A673 (cell line): Measurements from ENCODE around the gene SLC35A2. TPM values are rescaled to one million over a fixed set of nuclear protein-coding genes. Genes with fewer than 3 reads are reported as not detected.
"Not testable (repeated sequence)": the region's sequence is repeated elsewhere in the genome, so short reads cannot be mapped to it uniquely, and the experiment has no call there.

Experiments used
- BruUV-seq: library from RNA; stranded (reverse); fragments of 400-500 nt; replicated peaks from 2 replicates; lab custom pipeline; 2021; lab: Mats Ljungman, UMichigan
- CTCF ChIA-PET: fragments of 300-600 bp; sonication (Branson Sonifier 250); formaldehyde crosslinking; loops from one replicate; lab custom pipeline; 2022; ENCODE audit warnings: antibody characterized with exemption; lab: Charles Lee
- POLR2A ChIA-PET: fragments of 300-600 bp; sonication (Branson Sonifier 250); formaldehyde crosslinking; loops from one replicate; lab custom pipeline; 2022; ENCODE audit warnings: antibody characterized with exemption; ENCODE audit not compliant: low non-redundant PET; lab: Charles Lee
- DNase-seq: peaks from one replicate; pipeline ENCODE4 v3.0.0-alpha.2; 2015; ENCODE audit warnings: low spot score
- H3K27ac ChIP-seq: fragments of 200-600 bp; sonication (generic); 2 replicates; pipeline ENCODE4 v1.5.1; 2016; ENCODE audit warnings: mixed run types, low read depth, mild to moderate bottlenecking, mixed read lengths, antibody characterized with exemption, low read length; ENCODE audit not compliant: poor library complexity, severe bottlenecking
- H3K27me3 ChIP-seq: fragments of 200-600 bp; sonication (generic); replicated peaks from 2 replicates; pipeline ENCODE4 v1.6.1; 2017; ENCODE audit warnings: mixed run types, low read depth, mild to moderate bottlenecking, mixed read lengths, antibody characterized with exemption, low read length; ENCODE audit not compliant: insufficient read depth, poor library complexity
- H3K36me3 ChIP-seq: fragments of 200-600 bp; sonication (generic); 2 replicates; pipeline ENCODE4 v1.6.1; 2016; ENCODE audit warnings: mixed run types, mild to moderate bottlenecking, mixed read lengths, antibody characterized with exemption, low read length; ENCODE audit not compliant: insufficient read depth, poor library complexity, severe bottlenecking
- H3K4me1 ChIP-seq: fragments of 200-600 bp; sonication (generic); 2 replicates; pipeline ENCODE4 v1.6.1; 2017; ENCODE audit warnings: mixed run types, mild to moderate bottlenecking, mixed read lengths, antibody characterized with exemption, low read length; ENCODE audit not compliant: insufficient read depth, poor library complexity, severe bottlenecking
- H3K4me3 ChIP-seq: fragments of 200-600 bp; sonication (generic); 2 replicates; pipeline ENCODE4 v1.5.1; 2016; ENCODE audit warnings: low read depth, mixed run types, mild to moderate bottlenecking, mixed read lengths, low read length; ENCODE audit not compliant: poor library complexity, severe bottlenecking
- H3K9me3 ChIP-seq: fragments of 200-600 bp; sonication (generic); 2 replicates; pipeline ENCODE4 v1.6.1; 2016; ENCODE audit warnings: mixed run types, low read depth, mild to moderate bottlenecking, mixed read lengths, antibody characterized with exemption, low read length; ENCODE audit not compliant: poor library complexity, severe bottlenecking
- EZH2 ChIP-seq: fragments of 200-600 bp; sonication (generic); IDR thresholded peaks from 2 replicates; pipeline ENCODE4 v1.6.1; 2017; ENCODE audit warnings: borderline replicate concordance, low read depth, mild to moderate bottlenecking, mixed read lengths, antibody characterized with exemption, low read length; ENCODE audit not compliant: poor library complexity, severe bottlenecking
- intact Hi-C: fragments of 100-400 bp; cut with micrococcal nuclease; formaldehyde crosslinking; loops from one replicate; pipeline ENCODE4 v1.10.0; 2022; ENCODE audit not compliant: unreplicated experiment
- total RNA-seq: library from RNA; stranded (reverse); gene quantifications from 2 replicates; pipeline ENCODE4 v1.2.3, GENCODE V29; 2021
- TF ChIP-seq, protein P1 (sequence below): fragments of 300-800, 200-600 bp; sonication (generic); conservative IDR thresholded peaks from 2 replicates; pipeline ENCODE4 v1.5.1; 2017; ENCODE audit warnings: low read depth, mild to moderate bottlenecking, antibody characterized with exemption, low read length, moderate library complexity, mixed read lengths

The SLC35A2 gene
- total RNA-seq, 1 experiment from 2014 or later = 30.4 TPM

DNA sequence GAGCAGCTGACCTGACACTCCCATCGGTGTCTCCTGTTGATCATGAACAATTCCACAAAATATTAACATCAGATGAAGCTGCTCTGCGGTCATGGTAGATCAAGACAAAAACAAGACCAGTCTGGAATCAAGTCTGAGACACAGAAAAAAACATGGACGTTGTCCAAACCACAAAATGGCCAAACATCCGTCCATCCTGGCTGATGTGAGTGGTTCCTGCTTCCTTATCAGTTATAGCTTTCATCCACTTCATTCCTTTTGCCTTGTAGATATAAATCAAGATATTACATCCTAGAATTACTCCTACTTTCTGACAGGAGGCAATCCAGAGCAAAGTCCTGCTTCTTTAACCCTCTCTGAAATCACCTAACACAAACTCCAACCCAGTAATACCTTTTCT lies 47.2 kb downstream of the SLC35A2 start:
- DNase-seq = no peak
- H3K27me3 ChIP-seq = no peaks in the 10 kb centered on the region
- no peaks in the 10 kb centered on the region for H3K9me3 ChIP-seq
- no peak overlapping the region for H3K27ac ChIP-seq
- intact Hi-C loops = no loop called here
- BruUV-seq = no TSS peak
- TF ChIP-seq, protein P1, sequence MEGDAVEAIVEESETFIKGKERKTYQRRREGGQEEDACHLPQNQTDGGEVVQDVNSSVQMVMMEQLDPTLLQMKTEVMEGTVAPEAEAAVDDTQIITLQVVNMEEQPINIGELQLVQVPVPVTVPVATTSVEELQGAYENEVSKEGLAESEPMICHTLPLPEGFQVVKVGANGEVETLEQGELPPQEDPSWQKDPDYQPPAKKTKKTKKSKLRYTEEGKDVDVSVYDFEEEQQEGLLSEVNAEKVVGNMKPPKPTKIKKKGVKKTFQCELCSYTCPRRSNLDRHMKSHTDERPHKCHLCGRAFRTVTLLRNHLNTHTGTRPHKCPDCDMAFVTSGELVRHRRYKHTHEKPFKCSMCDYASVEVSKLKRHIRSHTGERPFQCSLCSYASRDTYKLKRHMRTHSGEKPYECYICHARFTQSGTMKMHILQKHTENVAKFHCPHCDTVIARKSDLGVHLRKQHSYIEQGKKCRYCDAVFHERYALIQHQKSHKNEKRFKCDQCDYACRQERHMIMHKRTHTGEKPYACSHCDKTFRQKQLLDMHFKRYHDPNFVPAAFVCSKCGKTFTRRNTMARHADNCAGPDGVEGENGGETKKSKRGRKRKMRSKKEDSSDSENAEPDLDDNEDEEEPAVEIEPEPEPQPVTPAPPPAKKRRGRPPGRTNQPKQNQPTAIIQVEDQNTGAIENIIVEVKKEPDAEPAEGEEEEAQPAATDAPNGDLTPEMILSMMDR = no peak
- TF ChIP-seq EZH2 = no peak
- ChIA-PET POLR2A (no interaction called here), CTCF (interaction anchor here (0.7 kb wide), 1 partner anchor 63 kb away, joined by 3 read pairs; no protein-coding TSS in a partner anchor)
- H3K4me1 ChIP-seq = no peaks in the 10 kb centered on the region
- H3K36me3 ChIP-seq = no peaks in the 10 kb centered on the region
- H3K4me3 ChIP-seq = no peak overlapping the region

DNA sequence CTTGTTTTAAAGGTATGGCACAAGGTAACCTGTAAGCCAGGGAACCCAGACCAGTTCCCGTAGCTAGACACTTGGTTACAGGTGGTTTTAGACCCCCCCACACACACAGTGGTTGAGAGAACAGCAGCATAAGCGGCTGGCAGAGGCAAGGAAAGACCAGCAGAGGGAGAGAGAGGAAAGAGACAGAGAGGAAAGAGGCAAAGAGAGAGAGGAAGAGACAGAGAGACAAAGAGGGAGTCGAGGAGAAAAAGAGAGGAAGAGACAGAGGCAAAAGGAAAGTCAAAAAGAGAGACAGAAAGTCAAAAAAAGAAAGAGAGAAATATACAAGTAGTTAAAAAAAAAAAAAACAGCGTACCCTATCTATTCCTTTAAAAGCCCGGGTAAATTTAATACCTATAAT lies 56.5 kb downstream of the SLC35A2 start:
- no TSS peak for BruUV-seq
- H3K36me3 ChIP-seq = no peaks in the 10 kb centered on the region
- H3K4me3 ChIP-seq = no peak overlapping the region
- DNase-seq = peak; percentile 15
- ChIA-PET CTCF (no interaction called here), POLR2A (no interaction called here)
- no peaks in the 10 kb centered on the region for H3K27me3 ChIP-seq
- TF ChIP-seq EZH2 = no peak
- TF ChIP-seq, protein P1 = peak; percentile 44; the same call in 1 of the 2 replicates
- H3K4me1 ChIP-seq = no peaks in the 10 kb centered on the region
- intact Hi-C loops = no loop called here
- H3K27ac ChIP-seq = no peak overlapping the region
- no peaks in the 10 kb centered on the region for H3K9me3 ChIP-seq

DNA sequence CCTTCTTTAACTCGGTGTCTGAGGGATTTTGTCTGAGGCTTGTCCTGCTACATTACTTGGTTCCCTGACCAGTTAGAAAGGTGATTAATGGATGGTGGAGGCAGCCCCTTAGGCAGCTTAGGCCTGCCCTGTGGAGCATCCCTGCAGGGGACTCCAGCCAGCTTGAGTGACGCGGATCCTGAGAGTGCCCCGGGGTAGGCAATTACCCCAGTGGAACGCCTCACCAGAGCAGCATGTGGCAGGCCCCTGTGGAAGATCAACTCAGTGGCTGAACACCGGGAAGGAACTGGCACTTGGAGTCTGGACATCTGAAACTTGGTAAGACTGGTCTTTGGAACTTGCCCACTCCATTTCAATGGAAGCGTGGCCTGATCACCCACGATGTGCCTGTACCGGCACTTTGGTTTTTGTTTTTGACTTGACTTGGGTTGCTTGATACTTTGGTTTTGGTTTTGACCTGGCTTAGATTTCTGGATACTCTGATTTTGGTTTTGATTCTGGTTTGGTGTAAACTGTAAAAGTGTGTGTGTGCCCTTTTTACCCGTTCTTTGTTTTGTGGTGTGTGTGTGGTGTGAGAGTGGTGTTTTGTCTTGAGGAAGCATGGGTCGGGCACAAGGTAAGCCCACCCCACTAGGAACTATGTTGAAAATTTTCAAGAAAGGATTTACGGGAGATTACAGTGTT lies 57.2 kb downstream of the SLC35A2 start:
- H3K9me3 ChIP-seq, BruUV-seq, intact Hi-C loops, POLR2A ChIA-PET, H3K4me1 ChIP-seq, DNase-seq, CTCF ChIA-PET, H3K27ac ChIP-seq, H3K36me3 ChIP-seq, H3K27me3 ChIP-seq, H3K4me3 ChIP-seq: not testable (repeated sequence)

DNA sequence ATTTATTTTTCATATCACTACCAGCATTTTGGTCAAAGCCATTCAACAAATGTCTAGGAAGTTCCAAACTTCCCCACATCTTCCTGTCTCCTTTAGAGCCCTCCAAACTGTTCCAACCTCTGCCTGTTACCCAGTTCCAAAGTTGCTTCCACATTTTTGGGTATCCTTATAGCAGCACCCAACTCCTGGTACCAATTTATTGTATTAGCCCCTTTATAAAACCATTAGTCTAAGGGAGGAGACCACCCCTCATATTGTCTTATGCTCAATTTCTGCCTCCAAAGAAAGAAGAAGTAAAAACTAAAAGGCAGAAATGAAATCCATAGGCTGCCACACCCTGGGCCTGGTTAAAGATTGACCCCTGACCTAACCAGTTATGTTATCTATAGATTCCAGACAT lies 58.0 kb downstream of the SLC35A2 start:
- intact Hi-C loops, H3K27me3 ChIP-seq, BruUV-seq: not testable (repeated sequence)

More for the DNA sequence above, 58.0 kb downstream of the SLC35A2 start:
- H3K9me3 ChIP-seq, H3K27ac ChIP-seq, H3K36me3 ChIP-seq, CTCF ChIA-PET, H3K4me1 ChIP-seq, H3K4me3 ChIP-seq, DNase-seq, POLR2A ChIA-PET: not testable (repeated sequence)

Other genes with a start within 250 kb of the SLC35A2 start
- 0.90 and 1.1 TPM in 2 replicates for gene WAS, start 227.8 kb downstream of the SLC35A2 start, total RNA-seq
- 29.4 and 29.9 TPM in 2 replicates for gene SUV39H1, start 214.9 kb downstream of the SLC35A2 start, total RNA-seq
- gene GLOD5, start 149.9 kb downstream of the SLC35A2 start, total RNA-seq = not detected in 2 replicates
- not detected in 2 replicates for gene GATA1, start 125.1 kb downstream of the SLC35A2 start, total RNA-seq
- 49.4 and 82.5 TPM in 2 replicates for gene HDAC6, start 109.6 kb downstream of the SLC35A2 start, total RNA-seq
- gene ERAS, start 85.1 kb downstream of the SLC35A2 start, total RNA-seq = not detected in 2 replicates
- 16.9 and 17.6 TPM in 2 replicates for gene PCSK1N, start 76.0 kb downstream of the SLC35A2 start, total RNA-seq
- gene TIMM17B, start 13.9 kb downstream of the SLC35A2 start, total RNA-seq = 60.8 and 72.4 TPM in 2 replicates
- 113 and 133 TPM in 2 replicates for gene PQBP1, start 13.7 kb downstream of the SLC35A2 start, total RNA-seq
- 14.9 and 19.9 TPM in 2 replicates for gene PIM2, start 7.4 kb upstream of the SLC35A2 start, total RNA-seq
- 58.0 and 67.5 TPM in 2 replicates for gene OTUD5, start 46.0 kb upstream of the SLC35A2 start, total RNA-seq
- 3.6 and 4.3 TPM in 2 replicates for gene KCND1, start 60.2 kb upstream of the SLC35A2 start, total RNA-seq
- 64.0 and 65.6 TPM in 2 replicates for gene GRIPAP1, start 90.6 kb upstream of the SLC35A2 start, total RNA-seq
- gene TFE3, start 131.7 kb upstream of the SLC35A2 start, total RNA-seq = 49.5 and 56.8 TPM in 2 replicates
- 11.9 and 13.0 TPM in 2 replicates for gene CCDC120, start 147.4 kb upstream of the SLC35A2 start, total RNA-seq
- gene PRAF2, start 162.4 kb upstream of the SLC35A2 start, total RNA-seq = 21.3 and 24.3 TPM in 2 replicates
- gene WDR45, start 168.2 kb upstream of the SLC35A2 start, total RNA-seq = 31.8 and 40.5 TPM in 2 replicates
- gene GPKOW, start 212.1 kb upstream of the SLC35A2 start, total RNA-seq = 24.9 and 29.1 TPM in 2 replicates